ENCODE results near the gene MED26.

The MED26 gene

DNA sequence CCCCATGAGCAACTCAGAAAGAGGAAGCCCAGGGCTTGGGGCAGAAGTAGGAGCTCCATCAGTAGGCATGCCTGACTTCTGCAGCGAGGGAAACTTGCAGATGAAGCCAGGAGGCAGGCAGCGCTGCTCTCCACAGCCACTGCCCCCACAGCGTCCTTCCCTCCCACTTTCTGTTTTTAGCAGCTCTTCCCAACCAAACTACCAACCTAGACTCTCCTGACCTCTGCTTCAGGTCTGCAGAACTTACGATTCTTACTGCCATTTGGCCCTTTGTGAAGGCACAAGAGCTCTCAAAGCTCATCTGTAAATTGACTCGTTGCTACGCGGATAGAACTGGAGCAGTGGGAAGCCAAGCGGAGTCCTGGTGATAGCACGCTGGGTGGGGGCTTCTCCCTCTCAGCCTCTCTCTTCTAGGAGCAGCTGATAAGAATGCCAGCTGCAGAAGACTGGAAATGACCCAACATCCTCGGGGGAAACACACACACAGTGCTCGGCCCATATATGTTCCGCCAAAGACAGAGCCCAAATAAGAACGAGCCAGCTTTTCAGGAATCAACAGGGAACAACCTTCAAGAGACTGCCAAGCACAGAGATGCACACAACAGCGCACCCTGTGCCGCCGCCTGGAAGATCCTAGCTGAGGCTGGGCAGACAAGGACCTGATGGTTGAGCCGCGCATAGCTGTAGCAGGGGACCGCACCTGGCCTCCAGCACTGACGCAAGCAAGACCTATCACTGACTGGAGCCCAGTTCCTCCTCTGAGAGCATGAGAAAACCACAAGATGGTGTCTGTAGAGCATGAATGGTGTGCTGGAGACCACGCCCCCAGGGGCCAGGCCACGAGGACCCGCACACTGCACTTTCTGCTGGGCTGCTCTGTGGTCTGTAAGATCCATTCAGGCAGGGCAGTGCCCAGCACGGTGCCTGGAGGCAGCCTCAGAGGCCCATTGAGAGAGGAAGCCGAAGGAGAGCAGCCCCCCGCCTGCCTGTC lies 39.9 kb downstream of the MED26 start:
- peak; percentile 35 for DNase-seq

DNA sequence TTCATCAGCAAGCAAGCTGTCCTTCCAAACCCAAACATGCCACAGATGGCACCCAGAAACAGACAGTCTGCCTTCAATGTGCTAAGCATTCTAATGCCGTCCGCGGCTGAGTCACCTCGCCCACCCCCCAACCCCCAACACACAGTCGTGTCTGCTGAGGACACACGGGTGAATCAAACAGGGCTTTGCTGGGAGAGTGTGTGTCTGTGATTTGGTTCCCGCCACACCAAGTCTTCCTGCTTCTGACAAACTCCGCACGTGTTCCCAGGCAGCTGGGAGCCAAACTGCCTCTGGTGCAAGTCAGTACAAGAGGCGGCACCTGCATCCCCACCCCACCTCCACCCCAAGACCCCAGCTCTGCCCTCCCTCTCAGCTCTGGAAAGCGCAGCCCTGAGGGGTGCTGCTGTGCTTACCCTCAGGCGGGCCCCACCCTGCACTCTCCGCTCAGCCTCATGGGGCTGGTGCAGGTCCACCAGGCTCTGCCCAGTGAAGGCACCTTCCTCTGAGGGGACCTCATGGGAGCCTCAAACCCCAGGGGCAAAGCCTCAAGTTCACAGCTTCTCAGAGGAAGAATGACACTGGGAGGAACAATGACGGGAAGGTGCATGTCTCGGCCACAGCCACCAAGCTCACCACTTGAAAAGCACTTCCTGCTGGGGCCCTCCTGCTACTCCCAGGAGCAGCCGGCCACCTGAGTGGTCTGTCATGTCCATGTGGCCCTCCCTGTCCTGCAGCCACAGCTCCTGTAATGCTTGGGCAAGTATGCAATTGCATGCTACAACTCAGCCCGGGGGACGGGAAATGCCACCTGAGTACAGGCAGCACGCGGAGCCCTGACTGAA lies 40.8 kb downstream of the MED26 start:
- peak; percentile 85 for DNase-seq

DNA sequence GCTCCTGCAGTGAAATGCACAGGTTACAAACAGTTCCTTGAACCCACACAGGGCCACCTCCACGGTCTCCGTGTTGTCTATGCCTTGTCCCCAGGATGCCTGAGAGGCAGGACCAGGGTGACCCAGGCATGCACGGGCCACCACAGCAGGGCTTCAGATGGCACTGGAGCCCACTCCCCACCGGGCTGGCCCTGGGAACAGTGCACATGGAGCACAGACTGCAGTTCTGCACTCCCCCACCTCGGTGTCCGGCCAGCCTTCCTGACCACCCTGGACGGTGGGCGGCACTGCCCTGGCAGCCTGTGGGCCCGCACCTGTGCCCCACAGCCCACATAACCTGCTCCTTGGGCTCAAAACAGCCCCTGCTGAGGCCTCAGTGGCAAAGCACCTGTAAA lies 41.5 kb downstream of the MED26 start:
- no peak for DNase-seq

DNA sequence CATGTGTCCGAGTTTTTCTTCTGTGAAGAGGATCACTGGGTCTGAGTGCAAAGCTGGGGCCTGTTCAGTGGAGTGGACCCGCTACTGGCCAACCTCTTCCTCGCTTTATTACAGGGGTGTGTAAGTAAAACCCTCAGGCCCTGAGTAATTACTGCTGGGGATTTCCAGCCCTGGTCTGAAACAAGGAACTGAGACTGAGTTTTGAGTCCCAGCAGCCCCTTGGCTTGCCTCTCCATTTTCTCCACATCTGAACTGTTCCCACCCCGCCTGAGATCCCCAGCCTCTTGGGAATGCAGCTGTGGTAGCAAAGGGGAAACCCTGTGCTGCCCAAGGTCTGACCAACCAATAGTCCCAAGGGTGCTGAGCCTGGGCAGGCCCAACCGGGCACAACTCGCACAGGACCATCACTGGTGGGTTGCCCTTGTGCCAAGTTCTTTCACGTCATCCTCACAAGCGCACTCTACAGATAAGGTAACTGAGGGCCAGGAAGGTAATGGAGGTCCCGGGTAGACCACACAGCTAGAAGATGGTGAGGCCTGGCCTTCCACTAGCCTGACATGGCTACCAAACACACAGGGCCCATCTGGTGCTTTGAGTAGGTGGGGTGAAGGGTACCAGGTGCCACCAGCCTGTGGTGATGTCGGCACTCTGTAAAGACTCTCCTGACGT lies 42.1 kb downstream of the MED26 start:
- DNase-seq = peak; percentile 93

DNA sequence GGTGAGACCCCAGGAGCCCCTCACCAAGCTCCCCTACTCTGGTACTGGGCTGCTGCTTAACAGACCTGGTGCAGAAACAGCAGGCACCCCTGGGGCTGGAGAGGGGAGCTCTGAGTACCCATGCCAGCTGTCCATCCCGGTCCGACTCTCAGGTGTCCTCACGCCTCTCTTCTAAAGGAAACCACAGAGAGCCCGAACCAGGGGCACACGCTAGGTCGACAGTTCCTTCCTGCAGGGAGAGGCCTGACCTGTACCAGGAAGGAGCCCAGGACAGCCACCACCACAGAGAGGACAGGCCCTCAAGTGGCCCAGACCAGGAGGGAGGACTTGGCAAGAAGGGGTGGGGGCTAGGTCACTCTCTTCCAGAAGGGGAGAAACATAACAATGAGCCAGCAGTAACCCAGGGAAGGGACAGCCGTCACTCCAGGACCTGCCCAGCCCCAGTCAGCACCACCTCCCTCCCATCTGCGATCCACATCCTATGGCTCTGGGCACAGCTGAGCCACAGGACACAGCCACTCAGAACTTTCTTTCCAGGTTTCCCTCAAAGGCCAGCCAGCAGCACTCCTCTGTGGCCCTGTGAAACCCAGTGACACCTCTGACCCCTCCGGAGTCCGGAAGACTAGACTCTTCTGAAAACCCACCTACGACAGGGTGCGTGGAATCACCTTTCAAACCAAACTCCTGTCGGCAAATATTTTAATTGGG lies 42.8 kb downstream of the MED26 start:
- peak; percentile 14 for DNase-seq

- peak; percentile 92 for DNase-seq
Observed at GRCh38 chr19:16584248-16585093, 43.5 kb downstream of the MED26 start.

DNA sequence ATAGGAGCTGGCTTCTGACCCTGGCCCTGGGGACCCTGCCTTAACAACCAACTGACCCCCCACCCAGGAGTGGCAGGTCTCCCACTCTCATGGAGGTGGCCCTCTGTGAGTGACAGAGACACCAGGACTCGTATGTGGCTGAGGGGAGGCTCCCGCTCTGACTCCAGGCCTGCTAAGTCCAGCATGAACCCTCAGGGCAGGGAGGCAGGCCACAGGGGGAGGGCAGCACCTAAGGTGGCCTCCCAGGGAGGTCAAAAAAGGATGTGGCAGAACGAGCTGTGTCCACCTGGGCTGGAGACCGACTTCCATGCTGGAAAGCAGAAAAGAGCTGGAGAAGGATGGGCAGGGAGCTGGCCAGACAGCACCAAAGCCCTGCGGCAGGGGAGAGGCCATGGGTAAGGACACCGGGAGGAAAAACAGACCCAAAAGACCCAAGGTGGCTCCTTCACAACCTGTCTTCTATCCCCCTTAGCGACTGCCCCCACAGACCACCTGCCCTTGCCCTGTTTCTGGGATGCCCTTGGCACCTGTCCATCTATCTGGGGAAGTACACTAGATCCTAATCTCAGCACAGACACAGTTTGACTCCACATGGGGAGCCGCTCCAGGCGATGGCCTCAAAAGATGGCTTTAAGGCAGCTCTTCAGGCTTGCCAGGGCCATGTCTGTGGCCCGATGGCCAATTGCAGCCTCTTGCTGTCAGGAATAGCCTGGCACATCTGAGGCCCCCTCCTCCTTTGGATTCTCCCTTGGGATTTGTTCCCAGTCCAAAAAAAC lies 45.3 kb downstream of the MED26 start:
- DNase-seq = no peak

DNA sequence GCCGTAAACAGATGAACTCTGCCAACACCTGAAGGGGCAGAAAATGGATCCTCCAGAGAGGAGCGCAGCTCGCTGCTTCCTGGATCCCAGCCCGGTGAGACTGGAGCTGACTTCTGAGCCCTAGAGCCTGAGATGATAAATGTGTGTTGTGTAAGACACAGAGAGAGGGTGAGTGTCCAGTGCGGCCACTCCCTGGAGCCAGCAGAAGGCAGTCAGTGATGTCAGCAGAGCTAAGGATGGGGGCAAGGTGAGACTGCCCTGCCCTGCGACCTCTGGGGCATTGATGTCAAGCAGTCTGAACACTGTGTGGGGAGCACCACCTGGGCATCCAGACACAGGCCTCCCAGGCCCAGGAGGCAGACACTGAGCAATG lies 46.0 kb downstream of the MED26 start:
- DNase-seq = no peak

DNA sequence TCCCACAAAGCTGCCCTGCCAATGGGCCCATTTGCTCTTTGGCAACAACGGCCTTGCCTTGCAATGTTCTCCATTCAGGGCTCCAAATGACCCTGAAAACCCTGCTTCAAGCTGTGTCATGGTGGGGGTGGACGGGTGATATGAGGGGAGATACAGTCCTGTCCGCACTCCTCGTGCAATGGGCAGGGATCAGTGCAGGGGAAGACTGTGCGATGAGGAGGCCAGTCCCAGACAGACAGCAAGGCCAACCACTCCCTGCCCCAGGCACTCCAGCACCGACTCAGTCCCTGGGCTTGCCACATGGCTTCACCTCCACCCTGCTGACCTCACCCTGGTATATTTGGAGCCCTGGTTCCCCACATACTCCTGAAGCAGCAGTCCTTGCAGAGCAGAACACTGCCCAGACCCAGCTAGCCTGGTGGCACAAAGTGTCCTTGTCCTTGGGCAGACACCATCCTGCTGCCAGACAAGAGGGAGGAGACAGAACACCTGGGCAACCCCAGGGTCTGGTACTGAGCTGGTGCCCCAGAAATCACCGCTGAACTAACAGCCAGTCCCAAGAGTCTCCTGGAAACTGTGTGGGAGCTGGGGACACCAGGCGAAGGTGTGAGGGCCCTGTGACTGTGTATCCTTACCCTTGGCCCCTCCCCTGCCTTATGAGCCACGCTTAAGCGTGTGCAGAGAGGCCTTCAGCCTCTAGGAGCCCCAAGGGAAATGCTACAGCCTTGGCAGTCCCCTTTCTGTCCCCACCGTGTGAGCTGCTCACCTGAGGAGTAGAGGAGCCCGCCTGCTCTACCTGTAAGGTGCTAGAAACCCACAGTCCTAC lies 46.6 kb downstream of the MED26 start:
- DNase-seq = no peak

DNA sequence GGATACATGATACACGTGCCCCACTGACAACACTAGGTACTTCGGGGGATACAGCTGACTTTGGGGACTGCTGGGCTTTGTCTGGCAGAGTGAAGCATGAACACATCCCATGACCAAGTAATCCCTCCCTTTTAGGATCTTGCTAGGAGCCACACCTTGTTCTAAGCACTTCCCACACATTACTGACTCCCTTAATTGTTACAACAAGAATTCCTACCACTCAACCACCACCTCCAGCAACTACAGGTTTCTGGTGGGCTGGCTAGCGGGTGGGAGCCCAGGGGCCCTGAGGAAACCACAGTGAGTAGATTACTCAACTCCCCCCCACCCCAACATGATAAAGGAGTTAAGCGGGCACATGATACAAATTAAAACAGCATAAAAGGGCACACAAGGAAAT lies 48.6 kb downstream of the MED26 start:
- DNase-seq = no peak

DNA sequence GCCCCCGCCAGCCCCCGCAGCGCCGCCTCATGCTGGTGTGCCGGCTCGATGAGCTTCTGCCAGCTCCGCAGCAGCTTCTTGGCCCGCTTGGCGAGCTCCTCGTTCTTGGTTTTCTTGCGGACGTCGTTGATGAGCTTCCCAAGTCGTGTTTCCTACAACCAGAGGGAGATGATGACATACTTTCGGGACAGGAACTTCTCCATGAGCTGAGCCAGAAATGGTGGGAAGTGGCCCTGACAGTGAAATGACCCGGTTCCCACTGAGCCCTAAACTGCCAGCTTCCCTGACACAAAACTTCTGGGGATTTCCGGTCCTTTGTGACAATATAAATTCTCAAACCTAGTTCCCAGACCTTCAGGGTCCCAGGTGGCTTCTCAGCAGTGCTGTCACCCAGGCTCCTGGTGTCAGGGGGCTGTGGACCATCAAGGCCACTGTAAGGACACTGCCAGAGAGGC lies 50.4 kb downstream of the MED26 start:
- DNase-seq = peak; percentile 15

- no peak for DNase-seq
Observed at GRCh38 chr19:16576690-16577530, 51.1 kb downstream of the MED26 start.

GRCh38 chr19:16575861-16576689 lies 51.9 kb downstream of the MED26 start:
- DNase-seq = no peak

DNA sequence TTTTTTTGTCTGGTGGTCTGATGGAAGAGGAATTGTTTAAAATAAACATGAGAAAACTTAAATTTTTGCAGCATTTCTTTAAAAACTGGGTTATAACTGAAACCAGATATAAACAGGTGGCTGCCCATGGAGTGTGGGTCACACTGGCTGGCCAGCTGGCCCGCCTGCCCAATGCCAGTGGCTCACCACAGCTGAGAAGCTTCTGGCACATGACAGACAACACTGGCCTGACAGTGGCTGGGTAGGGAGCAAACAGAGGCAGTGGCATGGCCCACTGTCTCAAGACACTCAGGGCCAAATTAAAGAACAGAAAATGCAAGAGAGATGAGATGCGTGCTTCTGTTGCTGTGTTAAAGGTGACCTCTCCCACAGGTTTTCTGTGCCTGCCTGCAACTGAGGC lies 52.7 kb downstream of the MED26 start:
- no peak for DNase-seq

- DNase-seq = no peak
Observed at GRCh38 chr19:16573925-16574324, 54.1 kb downstream of the MED26 start.

DNA sequence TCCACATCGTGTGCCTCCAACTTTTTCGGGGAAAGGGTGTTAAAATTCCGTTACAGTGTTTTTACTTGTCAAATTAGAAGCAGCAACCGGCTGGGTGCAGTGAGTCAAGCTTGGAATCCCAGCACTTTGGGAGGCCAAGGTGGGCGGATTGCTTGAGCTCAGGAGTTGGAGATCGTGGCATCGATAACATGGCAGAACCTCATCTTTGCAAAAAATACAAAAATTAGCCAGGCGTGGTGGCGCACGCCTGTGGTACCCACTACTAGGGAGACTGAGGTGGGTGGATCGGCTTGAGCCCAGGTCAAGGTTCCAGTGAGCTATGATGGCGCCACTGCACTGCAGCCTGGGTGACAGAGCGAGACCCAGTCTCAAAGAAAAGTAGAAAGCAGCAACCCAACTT lies 54.7 kb downstream of the MED26 start:
- DNase-seq = no peak

GRCh38 chr19:16572332-16573211 lies 55.4 kb downstream of the MED26 start, which contains the start of gene SLC35E1:
Gene SLC35E1, minus strand, starts transcription at chr19:16572415. Its CDS starts 51 bp downstream, at chr19:16572364.
- peak; percentile 98 for DNase-seq

All from suppressor macrophage treated with lipopolysaccharide for 4 hours (primary cell).